ENCODE measurements around the gene ANKFY1.

The ANKFY1 gene

GRCh38 chr17:4246674-4247073 lies 17.1 kb downstream of the ANKFY1 start:
- H3K4me2 ChIP-seq (ENCODE audit: low read length), result no peak overlapping the region
- no peaks in the 10 kb centered on the region for H3K9me3 ChIP-seq (ENCODE audit: insufficient read depth, low read length)
- peaks cover 46% of the 10 kb centered on the region for H3K79me2 ChIP-seq (ENCODE audit: low read length)
- no peaks in the 10 kb centered on the region for H3K4me1 ChIP-seq (ENCODE audit: low read length)
- no peaks in the 10 kb centered on the region for H3K36me3 ChIP-seq (replicated peaks; ENCODE audit: low read depth, low read length)
- H3K4me3 ChIP-seq (ENCODE audit: low read length), result no peak overlapping the region
- no peaks in the 10 kb centered on the region for H3K27me3 ChIP-seq (ENCODE audit: low read depth, low read length)
- TF ChIP-seq EZH2phosphoT487 (IDR thresholded peaks at IDR 0.05; ENCODE audit: low read depth) (no peak), CTCF (IDR thresholded peaks at IDR 0.05; ENCODE audit: low read depth, low read length) (no peak)
- no peak overlapping the region for H2AFZ ChIP-seq (ENCODE audit: low read depth, low read length)
- H4K20me1 ChIP-seq (ENCODE audit: insufficient read depth, low read length), result peaks cover 9% of the 10 kb centered on the region; the same call in 1 of the 2 replicates
- H3K27ac ChIP-seq (ENCODE audit: low read length), result no peak overlapping the region
- H3K9ac ChIP-seq (ENCODE audit: low read length), result no peak overlapping the region

- peaks cover 15% of the 10 kb centered on the region for H3K79me2 ChIP-seq (ENCODE audit: low read length)
- no peaks in the 10 kb centered on the region for H3K27me3 ChIP-seq (ENCODE audit: low read depth, low read length)
- H3K27ac ChIP-seq (ENCODE audit: low read length), result no peak overlapping the region
- H3K36me3 ChIP-seq (replicated peaks; ENCODE audit: low read depth, low read length), result no peaks in the 10 kb centered on the region
- H4K20me1 ChIP-seq (ENCODE audit: insufficient read depth, low read length), result no peaks in the 10 kb centered on the region
- no peak overlapping the region for H2AFZ ChIP-seq (ENCODE audit: low read depth, low read length)
- no peak overlapping the region for H3K4me3 ChIP-seq (ENCODE audit: low read length)
- H3K9me3 ChIP-seq (ENCODE audit: insufficient read depth, low read length), result no peaks in the 10 kb centered on the region
- no peaks in the 10 kb centered on the region for H3K4me1 ChIP-seq (ENCODE audit: low read length)
- no peak overlapping the region for H3K4me2 ChIP-seq (ENCODE audit: low read length)
- no peak overlapping the region for H3K9ac ChIP-seq (ENCODE audit: low read length)
- TF ChIP-seq CTCF (IDR thresholded peaks at IDR 0.05; ENCODE audit: low read depth, low read length) (no peak), EZH2phosphoT487 (IDR thresholded peaks at IDR 0.05; ENCODE audit: low read depth) (no peak)
These were observed 22.2 kb downstream of the ANKFY1 start for GRCh38 chr17:4241535-4241934.

- Histone ChIP-seq H3K27me3 (ENCODE audit: low read depth, low read length) (no peaks in the 10 kb centered on the region), H2AFZ (ENCODE audit: low read depth, low read length) (no peak overlapping the region), H3K36me3 (replicated peaks; ENCODE audit: low read depth, low read length) (no peaks in the 10 kb centered on the region), H3K27ac (ENCODE audit: low read length) (no peak overlapping the region), H3K9me3 (ENCODE audit: insufficient read depth, low read length) (no peaks in the 10 kb centered on the region), H3K4me2 (ENCODE audit: low read length) (no peak overlapping the region), H3K4me3 (ENCODE audit: low read length) (no peak overlapping the region), H3K9ac (ENCODE audit: low read length) (no peak overlapping the region), H4K20me1 (ENCODE audit: insufficient read depth, low read length) (no peaks in the 10 kb centered on the region), H3K4me1 (ENCODE audit: low read length) (no peaks in the 10 kb centered on the region), H3K79me2 (ENCODE audit: low read length) (no peaks in the 10 kb centered on the region)
- no peak for TF ChIP-seq CTCF (IDR thresholded peaks at IDR 0.05; ENCODE audit: low read depth, low read length)
- TF ChIP-seq EZH2phosphoT487 (IDR thresholded peaks at IDR 0.05; ENCODE audit: low read depth), result no peak
These were observed 27.3 kb downstream of the ANKFY1 start for GRCh38 chr17:4236456-4236855.

GRCh38 chr17:4235372-4236279 lies 28.2 kb downstream of the ANKFY1 start:
- TF ChIP-seq CTCF (IDR thresholded peaks at IDR 0.05; ENCODE audit: low read depth, low read length) (no peak), EZH2phosphoT487 (IDR thresholded peaks at IDR 0.05; ENCODE audit: low read depth) (no peak)
- no peak overlapping the region for H2AFZ ChIP-seq (ENCODE audit: low read depth, low read length)
- H3K27me3 ChIP-seq (ENCODE audit: low read depth, low read length), result no peaks in the 10 kb centered on the region
- H3K9me3 ChIP-seq (ENCODE audit: insufficient read depth, low read length), result no peaks in the 10 kb centered on the region
- no peaks in the 10 kb centered on the region for H3K79me2 ChIP-seq (ENCODE audit: low read length)
- H3K4me2 ChIP-seq (ENCODE audit: low read length), result no peak overlapping the region
- H3K27ac ChIP-seq (ENCODE audit: low read length), result no peak overlapping the region
- H3K4me3 ChIP-seq (ENCODE audit: low read length), result no peak overlapping the region
- no peaks in the 10 kb centered on the region for H3K4me1 ChIP-seq (ENCODE audit: low read length)
- no peaks in the 10 kb centered on the region for H4K20me1 ChIP-seq (ENCODE audit: insufficient read depth, low read length)
- H3K9ac ChIP-seq (ENCODE audit: low read length), result no peak overlapping the region
- no peaks in the 10 kb centered on the region for H3K36me3 ChIP-seq (replicated peaks; ENCODE audit: low read depth, low read length)
